ENCODE measurements around the gene EIF5.

GRCh38 chr14:103385929-103386712, 52.1 kb downstream of the EIF5 start:
- TF ChIP-seq CTCF (IDR thresholded peaks at IDR 0.05): no peak
- TF ChIP-seq POLR2A (IDR thresholded peaks at IDR 0.05; ENCODE audit: low read depth): no peak
- TF ChIP-seq EP300 (IDR thresholded peaks at IDR 0.05): no peak
